ACC112 (cell line): Measurements from ENCODE around the gene TBKBP1.

Experiments used
- H2AFZ ChIP-seq: fragments of 200-600 bp; sonication (generic); one replicate; pipeline ENCODE4 v1.6.0; 2017; ENCODE audit warnings: antibody characterized with exemption, low read length; ENCODE audit not compliant: unreplicated experiment
- H3K27ac ChIP-seq: fragments of 200-600 bp; sonication (generic); 2 replicates; pipeline ENCODE4 v1.5.1; 2014; ENCODE audit warnings: low read depth, mild to moderate bottlenecking, antibody characterized with exemption, low read length, moderate library complexity
- H3K27me3 ChIP-seq: fragments of 200-600 bp; sonication (generic); 2 replicates; pipeline ENCODE4 v1.6.1; 2014; ENCODE audit warnings: mild to moderate bottlenecking, antibody characterized with exemption, low read length, moderate library complexity, mixed read lengths; ENCODE audit not compliant: insufficient read depth
- H3K36me3 ChIP-seq: fragments of 200-600 bp; sonication (generic); 2 replicates; pipeline ENCODE4 v1.6.1; 2016; ENCODE audit warnings: mild to moderate bottlenecking, antibody characterized with exemption, low read length, moderate library complexity, mixed read lengths; ENCODE audit not compliant: insufficient read depth
- H3K4me1 ChIP-seq: fragments of 200-600 bp; sonication (generic); one replicate; pipeline ENCODE4 v1.6.1; 2016; ENCODE audit warnings: low read length, mixed read lengths; ENCODE audit not compliant: insufficient read depth, unreplicated experiment, control insufficient read depth
- H3K4me3 ChIP-seq: fragments of 200-600 bp; sonication (generic); 2 replicates; pipeline ENCODE4 v1.5.1; 2014; ENCODE audit warnings: mild to moderate bottlenecking, low read depth, low read length
- H3K79me2 ChIP-seq: fragments of 200-600 bp; sonication (generic); one replicate; pipeline ENCODE4 v1.6.0; 2016; ENCODE audit warnings: low read length; ENCODE audit not compliant: control insufficient read depth, unreplicated experiment, insufficient read depth

The TBKBP1 gene

DNA sequence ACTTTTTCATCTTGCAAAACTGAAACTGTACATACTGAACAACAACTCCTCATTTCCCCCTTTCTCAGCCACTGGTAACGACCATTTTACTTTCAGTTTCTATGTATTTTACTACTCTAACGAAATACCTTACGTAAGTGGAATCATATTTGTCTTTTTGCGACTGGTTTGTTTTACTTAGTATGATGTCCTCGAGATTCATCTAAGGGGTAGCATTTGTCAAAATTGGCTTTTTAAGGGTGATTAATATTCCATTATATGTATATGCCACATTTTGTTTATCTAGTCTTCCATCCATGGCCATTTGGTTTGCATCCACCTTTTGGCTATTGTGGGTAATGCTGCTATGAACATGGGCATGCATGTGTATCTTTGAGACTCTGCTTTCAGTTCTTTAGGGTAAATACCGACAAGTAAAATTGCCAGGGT lies 33.9 kb upstream of the TBKBP1 start:
- H2AFZ ChIP-seq = no peak overlapping the region
- H3K4me1 ChIP-seq = peaks cover 8% of the 10 kb centered on the region
- H3K27ac ChIP-seq = peak overlapping the region; percentile 14; the same call in 1 of the 2 replicates
- H3K79me2 ChIP-seq = peaks cover 55% of the 10 kb centered on the region
- no peaks in the 10 kb centered on the region for H3K27me3 ChIP-seq
- peaks cover 60% of the 10 kb centered on the region for H3K36me3 ChIP-seq
- H3K4me3 ChIP-seq = no peak overlapping the region

DNA sequence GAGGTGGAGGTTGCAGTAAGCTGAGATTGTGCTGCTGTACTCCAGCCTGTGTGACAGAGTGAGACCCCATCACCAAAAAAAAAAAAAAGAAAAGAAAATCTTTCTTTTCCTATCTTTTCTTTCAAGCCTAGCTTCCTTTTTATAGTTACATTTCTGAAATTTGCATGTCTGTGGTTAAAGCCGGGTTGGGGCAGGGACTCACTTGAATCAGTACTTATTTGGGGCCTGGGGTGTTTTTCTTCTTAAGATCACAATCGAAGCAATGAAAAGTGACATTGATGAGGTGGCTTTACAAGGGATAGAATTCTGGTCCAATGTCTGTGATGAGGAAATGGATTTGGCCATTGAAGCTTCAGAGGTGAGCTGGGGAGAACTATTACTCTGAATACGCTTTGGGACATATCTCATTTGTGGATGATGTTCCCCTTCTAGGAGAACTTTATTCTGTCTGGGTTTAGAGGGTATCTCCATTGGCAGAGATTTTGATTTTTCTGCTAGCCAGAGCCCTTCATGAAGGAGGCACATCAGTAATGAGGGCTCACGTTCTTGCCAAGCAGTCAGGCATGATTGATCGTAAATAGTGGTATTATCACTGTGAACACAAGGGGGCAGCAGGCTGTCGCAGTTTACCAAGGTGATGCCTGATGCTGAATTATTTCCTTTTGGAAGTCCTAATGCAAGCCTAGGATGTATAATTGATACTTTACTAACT lies 29.9 kb upstream of the TBKBP1 start:
- Histone ChIP-seq H3K79me2 (peaks cover 31% of the 10 kb centered on the region), H3K36me3 (peaks cover 53% of the 10 kb centered on the region), H3K4me1 (peaks cover 14% of the 10 kb centered on the region), H3K4me3 (no peak overlapping the region), H3K27ac (no peak overlapping the region), H2AFZ (no peak overlapping the region), H3K27me3 (no peaks in the 10 kb centered on the region)

DNA sequence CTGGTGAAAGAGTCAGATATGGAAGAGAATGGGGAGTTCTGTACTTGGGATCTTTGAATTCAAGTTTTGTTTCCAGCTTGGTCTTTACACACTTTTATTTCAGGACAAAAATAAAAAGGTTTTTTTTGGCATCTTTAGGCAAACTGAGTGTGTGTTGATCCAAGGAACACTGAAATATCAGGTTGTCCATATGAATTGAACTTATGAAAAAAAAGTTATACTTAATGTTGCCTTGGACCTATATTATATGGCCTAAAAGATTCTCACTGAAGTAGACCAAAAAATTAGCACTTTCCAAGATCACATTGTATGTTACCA lies 29.4 kb upstream of the TBKBP1 start:
- Histone ChIP-seq H3K27me3 (no peaks in the 10 kb centered on the region), H3K4me3 (no peak overlapping the region), H3K79me2 (peaks cover 33% of the 10 kb centered on the region), H3K4me1 (peaks cover 14% of the 10 kb centered on the region), H2AFZ (no peak overlapping the region), H3K36me3 (peaks cover 58% of the 10 kb centered on the region), H3K27ac (no peak overlapping the region)

DNA sequence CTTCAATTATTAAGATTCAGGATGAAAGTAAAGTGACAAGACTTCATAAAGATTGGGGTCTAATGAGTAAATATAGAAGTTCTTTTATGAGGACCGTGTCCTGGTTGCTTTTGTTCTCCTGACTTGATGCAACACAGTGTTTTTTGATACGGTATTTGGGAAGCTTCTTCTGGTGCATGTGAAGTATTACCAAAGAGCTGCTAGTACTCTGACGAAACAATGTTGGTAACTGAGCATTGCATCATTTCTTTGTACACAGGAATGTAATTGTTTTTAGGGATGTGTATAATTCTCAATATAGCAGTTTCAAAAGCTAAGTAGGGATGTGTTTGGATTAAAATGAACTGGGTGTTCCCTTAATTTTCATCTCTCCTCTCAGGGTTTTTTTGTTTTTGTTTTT lies 28.3 kb upstream of the TBKBP1 start:
- H3K4me1 ChIP-seq = peaks cover 10% of the 10 kb centered on the region
- H3K36me3 ChIP-seq = peaks cover 61% of the 10 kb centered on the region
- no peaks in the 10 kb centered on the region for H3K27me3 ChIP-seq
- no peak overlapping the region for H3K4me3 ChIP-seq
- peaks cover 31% of the 10 kb centered on the region for H3K79me2 ChIP-seq
- H3K27ac ChIP-seq = no peak overlapping the region; the same call in 1 of the 2 replicates
- no peak overlapping the region for H2AFZ ChIP-seq

DNA sequence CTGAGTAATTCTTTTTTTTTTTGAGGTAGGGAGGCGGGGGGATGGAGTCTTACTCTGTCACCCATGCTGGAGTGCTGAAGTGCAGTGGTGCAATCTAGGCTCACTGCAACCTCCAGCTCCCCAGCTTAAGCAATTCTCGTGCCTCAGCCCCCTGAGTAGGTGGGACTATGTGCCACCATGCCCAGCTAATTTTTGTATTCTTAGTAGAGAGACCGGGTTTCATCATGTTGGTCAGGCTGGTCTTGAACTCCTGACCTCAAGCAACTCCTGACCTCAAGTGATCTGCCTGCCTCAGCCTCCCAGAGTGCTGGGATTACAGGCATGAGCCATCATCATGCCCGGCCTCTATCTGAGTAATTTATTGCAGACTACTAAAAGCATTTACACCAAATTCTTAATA lies 24.9 kb upstream of the TBKBP1 start:
- no peak overlapping the region for H2AFZ ChIP-seq
- H3K79me2 ChIP-seq = peaks cover 32% of the 10 kb centered on the region
- H3K4me3 ChIP-seq = no peak overlapping the region
- no peak overlapping the region for H3K27ac ChIP-seq
- H3K4me1 ChIP-seq = peaks cover 10% of the 10 kb centered on the region
- peaks cover 66% of the 10 kb centered on the region for H3K36me3 ChIP-seq
- no peaks in the 10 kb centered on the region for H3K27me3 ChIP-seq

GRCh38 chr17:47670064-47670463 lies 23.9 kb upstream of the TBKBP1 start:
- peak overlapping the region; percentile 21; the same call in 1 of the 2 replicates for H3K27ac ChIP-seq
- no peaks in the 10 kb centered on the region for H3K27me3 ChIP-seq
- H3K4me1 ChIP-seq = peaks cover 9% of the 10 kb centered on the region
- H3K36me3 ChIP-seq = peaks cover 68% of the 10 kb centered on the region
- H3K79me2 ChIP-seq = peaks cover 25% of the 10 kb centered on the region
- H2AFZ ChIP-seq = no peak overlapping the region
- H3K4me3 ChIP-seq = no peak overlapping the region

DNA sequence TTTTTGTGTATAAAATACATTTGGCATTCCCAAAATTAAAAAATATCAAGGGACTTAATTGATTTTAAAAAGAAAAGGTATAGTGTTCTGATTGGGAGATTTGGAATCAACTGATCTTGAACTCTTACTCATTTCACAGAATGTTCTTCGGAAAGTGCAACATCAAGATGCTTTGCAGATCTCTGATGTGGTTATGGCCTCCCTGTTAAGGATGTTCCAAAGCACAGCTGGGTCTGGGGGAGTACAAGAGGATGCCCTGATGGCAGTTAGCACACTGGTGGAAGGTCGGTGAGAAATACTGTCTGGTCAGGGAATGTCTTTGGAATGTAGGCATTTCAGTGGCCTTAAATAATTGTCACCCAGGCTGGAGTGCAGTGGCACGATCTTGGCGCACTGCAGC lies 19.5 kb upstream of the TBKBP1 start:
- H3K27ac ChIP-seq = no peak overlapping the region
- peaks cover 73% of the 10 kb centered on the region for H3K36me3 ChIP-seq
- no peak overlapping the region for H2AFZ ChIP-seq
- no peak overlapping the region for H3K4me3 ChIP-seq
- H3K79me2 ChIP-seq = peaks cover 22% of the 10 kb centered on the region
- H3K4me1 ChIP-seq = no peaks in the 10 kb centered on the region
- no peaks in the 10 kb centered on the region for H3K27me3 ChIP-seq

DNA sequence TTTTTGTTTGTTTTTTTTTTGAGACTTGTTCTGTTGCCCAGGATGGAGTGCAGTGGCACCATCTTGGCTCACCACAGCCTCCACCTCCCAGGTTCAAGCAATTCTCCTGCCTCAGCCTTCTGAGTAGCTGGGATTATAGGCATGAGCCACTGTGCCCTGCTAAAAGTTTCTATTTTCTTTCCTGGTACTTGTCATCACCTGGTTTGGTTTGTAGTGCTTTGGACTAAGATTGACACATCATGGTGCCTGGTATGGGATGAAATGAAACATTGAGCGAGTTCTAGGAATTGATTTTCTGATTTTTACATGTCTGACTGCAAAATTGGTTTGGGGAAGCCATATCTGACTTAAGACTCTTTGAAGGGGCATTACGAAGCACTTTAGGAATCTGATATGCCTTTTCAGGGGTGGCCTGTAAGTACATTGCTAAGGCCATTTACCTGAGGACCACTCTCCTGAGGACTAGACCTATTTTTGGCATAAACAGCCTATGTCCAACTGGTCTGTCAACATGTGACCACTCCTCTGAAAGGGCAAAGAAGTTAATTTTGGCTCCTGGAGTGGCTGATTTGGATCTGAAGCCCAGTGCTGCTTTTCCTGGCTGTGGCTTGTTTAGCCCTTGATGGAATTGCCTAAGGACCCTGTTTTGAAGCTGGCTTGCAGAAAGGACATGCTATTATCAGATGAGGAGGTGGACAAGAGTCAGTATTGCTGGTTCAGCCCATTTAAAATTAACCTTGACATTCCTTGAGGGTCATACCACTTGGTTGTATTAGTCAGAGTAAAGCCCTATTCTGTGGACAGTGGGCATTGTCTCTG lies 18.4 kb upstream of the TBKBP1 start:
- no peaks in the 10 kb centered on the region for H3K27me3 ChIP-seq
- peaks cover 16% of the 10 kb centered on the region for H3K79me2 ChIP-seq
- peaks cover 72% of the 10 kb centered on the region for H3K36me3 ChIP-seq
- no peak overlapping the region for H2AFZ ChIP-seq
- no peaks in the 10 kb centered on the region for H3K4me1 ChIP-seq
- no peak overlapping the region for H3K4me3 ChIP-seq
- no peak overlapping the region for H3K27ac ChIP-seq

GRCh38 chr17:47676199-47676472 lies 17.8 kb upstream of the TBKBP1 start:
- no peak overlapping the region for H3K4me3 ChIP-seq
- H3K79me2 ChIP-seq = peaks cover 16% of the 10 kb centered on the region
- no peak overlapping the region for H3K27ac ChIP-seq
- H2AFZ ChIP-seq = no peak overlapping the region
- H3K4me1 ChIP-seq = no peaks in the 10 kb centered on the region
- no peaks in the 10 kb centered on the region for H3K27me3 ChIP-seq
- peaks cover 71% of the 10 kb centered on the region for H3K36me3 ChIP-seq

DNA sequence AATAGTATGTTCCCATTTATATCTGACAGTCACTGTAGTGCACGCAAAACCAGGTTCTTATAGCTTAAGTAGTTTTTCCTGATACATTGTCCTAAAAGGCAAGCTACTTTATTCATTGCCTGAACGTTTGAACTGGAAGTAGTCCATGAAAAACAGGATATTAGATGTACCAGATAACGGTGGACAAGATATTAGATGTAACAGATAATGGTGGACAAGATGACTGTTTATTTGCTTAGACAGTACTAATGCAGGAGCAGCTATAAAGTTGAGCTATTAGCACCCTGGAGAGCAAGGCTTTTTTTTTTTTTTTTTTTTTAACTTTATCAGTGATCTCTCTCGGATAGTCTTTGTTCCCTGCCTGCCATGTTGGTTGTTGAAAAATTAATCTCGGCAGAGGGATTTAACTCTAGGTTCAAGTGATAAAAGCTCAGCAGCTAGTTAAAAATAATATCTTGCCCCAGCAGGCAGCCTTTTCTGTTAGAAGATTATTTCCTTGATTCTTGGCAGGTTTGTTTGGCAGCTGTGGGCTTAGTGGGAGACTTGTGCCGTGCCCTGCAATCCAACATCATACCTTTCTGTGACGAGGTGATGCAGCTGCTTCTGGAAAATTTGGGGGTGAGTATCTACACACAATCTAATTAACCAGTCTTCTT lies 17.3 kb upstream of the TBKBP1 start:
- no peaks in the 10 kb centered on the region for H3K27me3 ChIP-seq
- H2AFZ ChIP-seq = no peak overlapping the region
- peaks cover 72% of the 10 kb centered on the region for H3K36me3 ChIP-seq
- H3K4me1 ChIP-seq = no peaks in the 10 kb centered on the region
- no peak overlapping the region for H3K4me3 ChIP-seq
- H3K79me2 ChIP-seq = peaks cover 16% of the 10 kb centered on the region
- no peak overlapping the region for H3K27ac ChIP-seq

GRCh38 chr17:47678196-47678595 lies 15.8 kb upstream of the TBKBP1 start:
- Histone ChIP-seq H3K36me3 (peaks cover 73% of the 10 kb centered on the region), H3K27me3 (no peaks in the 10 kb centered on the region), H3K27ac (no peak overlapping the region), H2AFZ (no peak overlapping the region), H3K4me3 (no peak overlapping the region), H3K4me1 (no peaks in the 10 kb centered on the region), H3K79me2 (peaks cover 12% of the 10 kb centered on the region)
